Measurements from ENCODE around the gene MTX3. TPM values are rescaled to one million over a fixed set of nuclear protein-coding genes. Genes with fewer than 3 reads are reported as not detected.

Gene MTX3
- total and polyA plus RNA-seq, 7 experiments from 2014 or later: 2.1 to 31.0 (median 17.7) TPM

Other genes starting within 250 kb of the MTX3 start
- 1 to 10 TPM in 1 of 5 experiments, under 1 TPM in 4; 0.53 to 1.2 (median 0.65) TPM for gene THBS4, start 44.1 kb upstream of the MTX3 start, total RNA-seq
- gene THBS4, start 44.1 kb upstream of the MTX3 start, polyA plus RNA-seq: under 1 TPM in 1 of 2 donors, not detected in 1; 0.16 TPM